ENCODE data around the gene EEF1G. TPM values are rescaled to one million over a fixed set of nuclear protein-coding genes. Genes with fewer than 3 reads are reported as not detected.

Gene EEF1G
- total RNA-seq, 4 donors from 2014 or later, result 1,334 to 1,814 (median 1,607) TPM

- peaks cover 40 to 73% of the 10 kb centered on the region in 2 donors for H3K4me1 ChIP-seq
- peak; percentile 91 to 93 for DNase-seq
Observed at GRCh38 chr11:62545437-62546243, 28.1 kb downstream of the EEF1G start.

DNA sequence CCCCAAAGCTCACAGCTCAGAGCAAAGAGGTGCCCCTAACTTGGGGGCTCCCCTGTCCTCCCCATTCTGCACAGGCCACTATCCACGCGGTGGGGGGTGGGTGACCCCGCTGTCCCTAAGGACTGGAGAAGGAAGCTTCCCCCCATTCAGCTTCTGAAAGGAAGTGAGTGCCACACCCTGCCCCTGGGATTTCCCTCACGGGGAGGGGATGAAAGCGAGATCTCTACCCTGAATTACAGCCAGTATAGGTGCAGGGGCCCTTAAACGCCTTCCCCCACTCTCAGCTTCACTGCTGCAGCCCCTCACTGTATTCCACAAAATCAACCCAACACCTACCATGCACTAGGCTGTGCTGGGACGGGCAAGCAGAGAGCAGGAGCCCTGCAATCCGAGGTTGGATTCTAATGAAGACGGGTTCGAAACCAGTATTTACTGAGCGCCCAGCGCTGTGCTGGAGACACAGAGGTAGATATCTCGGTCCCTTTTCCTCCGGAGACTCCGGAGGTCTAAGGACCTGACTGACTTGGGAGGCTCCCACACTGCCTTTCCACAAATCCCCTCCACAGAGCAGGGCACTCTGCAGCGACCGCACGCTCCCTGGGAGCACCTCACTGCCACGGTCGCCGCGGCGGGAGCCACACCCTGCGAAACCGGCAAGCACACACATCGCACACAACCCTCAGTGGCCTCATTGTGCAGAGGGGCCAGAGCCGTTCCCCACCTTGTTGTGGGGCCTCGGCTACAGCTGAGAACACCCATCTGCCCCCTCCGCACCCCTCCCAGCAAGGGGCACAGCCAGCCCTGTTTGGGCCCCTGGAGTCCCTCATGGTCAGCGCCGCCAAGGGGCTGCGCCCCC lies 28.9 kb downstream of the EEF1G start:
- Histone ChIP-seq H3K4me3 (replicated peaks in 1 of 3) (peak overlapping the region; percentile 46 to 87 (median 85)), H3K4me1 (peaks cover 44 to 73% of the 10 kb centered on the region in 2 donors), H3K9me3 (no peaks in the 10 kb centered on the region), H3K27me3 (no peaks in the 10 kb centered on the region), H3K36me3 (no peaks in the 10 kb centered on the region), H3K27ac (peak overlapping the region; percentile 42 to 99 (median 92))
- TF ChIP-seq POLR2A (IDR thresholded peaks at IDR 0.05) (no peak), CTCF (IDR thresholded peaks at IDR 0.05) (no peak)
- WGBS, 2 donors, result 28 to 36% methylated on average over 14 to 21 of the region's 32 CpGs
- intact Hi-C loops (cut with DNase I), result loop anchor here (5.0 kb wide), 2 partner anchors 38 to 123 kb away; no protein-coding TSS in a partner anchor
- DNase-seq, result peak in 1 of 2 donors; percentile 41

More at GRCh38 chr11:62545437-62546243, 28.1 kb downstream of the EEF1G start:
- H3K4me3 ChIP-seq (replicated peaks in 1 of 3), result peak overlapping the region; percentile 46 to 87 (median 85)
- H3K9me3 ChIP-seq, result no peaks in the 10 kb centered on the region
- peak overlapping the region; percentile 92 to 99 (median 96) for H3K27ac ChIP-seq
- intact Hi-C loops (cut with DNase I), result no loop called here
- H3K36me3 ChIP-seq, result no peaks in the 10 kb centered on the region
- TF ChIP-seq POLR2A (IDR thresholded peaks at IDR 0.05) (peak in 1 of 2 donors; percentile 61), CTCF (IDR thresholded peaks at IDR 0.05) (peak in 1 of 6 experiments; percentile 3)
- H3K27me3 ChIP-seq, result no peaks in the 10 kb centered on the region
- 0 to 1% methylated on average over 43 to 47 of the region's 59 CpGs for WGBS, 2 donors

- 68 to 72% methylated on average over 16 to 22 of the region's 22 CpGs for WGBS, 2 donors
- TF ChIP-seq CTCF (IDR thresholded peaks at IDR 0.05), result no peak
- TF ChIP-seq POLR2A (IDR thresholded peaks at IDR 0.05), result no peak
- intact Hi-C loops (cut with DNase I), result loop anchor here (5.0 kb wide), 2 partner anchors 37 to 122 kb away; no protein-coding TSS in a partner anchor
- Histone ChIP-seq H3K4me1 (peaks cover 44 to 73% of the 10 kb centered on the region in 2 donors), H3K4me3 (replicated peaks in 1 of 3) (peak overlapping the region in 1 of 3 donors; percentile 87), H3K9me3 (no peaks in the 10 kb centered on the region), H3K36me3 (no peaks in the 10 kb centered on the region), H3K27ac (peak overlapping the region; percentile 42 to 99 (median 92)), H3K27me3 (no peaks in the 10 kb centered on the region)
- no peak for DNase-seq
Observed at GRCh38 chr11:62543680-62544444, 29.8 kb downstream of the EEF1G start.

DNA sequence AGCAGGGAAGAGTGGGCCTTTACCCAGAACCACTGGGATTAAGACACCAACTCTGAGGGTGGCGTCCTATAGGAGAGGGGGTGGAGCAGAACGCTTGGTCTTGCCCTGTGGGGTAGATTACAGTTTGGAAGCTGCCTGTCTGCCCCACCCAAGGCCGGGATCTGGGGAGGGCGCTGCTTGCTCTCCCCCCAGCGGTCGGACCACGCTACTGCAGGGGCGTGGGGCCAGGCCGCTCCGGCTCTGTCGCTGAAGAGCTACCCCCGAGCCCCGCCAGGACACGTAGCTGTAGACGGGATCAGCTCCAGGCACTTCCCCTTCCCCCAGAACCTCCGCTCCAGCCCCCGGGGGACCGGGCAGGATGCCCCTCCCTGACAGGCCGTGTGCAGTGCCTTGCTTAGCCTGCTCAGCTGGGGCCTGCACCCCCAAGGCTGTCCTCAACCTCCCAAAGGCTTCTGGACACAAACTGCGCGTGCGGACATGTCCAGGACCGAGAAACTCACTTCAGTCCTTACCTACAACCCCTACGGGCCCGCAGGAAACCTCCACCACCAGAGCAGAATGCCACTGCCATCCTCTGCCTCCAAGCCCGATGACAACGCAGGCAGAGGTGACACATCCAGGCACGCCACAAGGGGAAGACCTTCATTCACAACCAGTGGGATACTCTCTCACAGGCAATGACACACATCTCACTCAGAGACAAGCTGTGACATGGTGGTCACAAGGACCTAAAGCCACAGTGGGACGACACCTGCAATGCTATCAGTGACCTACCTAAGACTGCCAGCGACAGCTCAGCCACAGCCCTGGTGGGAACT lies 30.7 kb downstream of the EEF1G start:
- peaks cover 46 to 73% of the 10 kb centered on the region in 2 donors for H3K4me1 ChIP-seq
- intact Hi-C loops (cut with DNase I), result loop anchor here (5.0 kb wide), 2 partner anchors 36 to 121 kb away; no protein-coding TSS in a partner anchor
- peak in 1 of 2 donors; percentile 13 for TF ChIP-seq POLR2A (IDR thresholded peaks at IDR 0.05)
- TF ChIP-seq CTCF (IDR thresholded peaks at IDR 0.05), result peak; percentile 87 to 99 (median 96)
- H3K9me3 ChIP-seq, result no peaks in the 10 kb centered on the region
- DNase-seq, result peak; percentile 61 to 63
- 13 to 22% methylated on average over 8 to 18 of the region's 30 CpGs for WGBS, 2 donors
- no peaks in the 10 kb centered on the region for H3K27me3 ChIP-seq
- peak overlapping the region in 1 of 3 donors; percentile 87 for H3K4me3 ChIP-seq (replicated peaks in 1 of 3)
- H3K27ac ChIP-seq, result peak overlapping the region; percentile 42 to 99 (median 92)
- H3K36me3 ChIP-seq, result no peaks in the 10 kb centered on the region
